Measurements from ENCODE around the gene SETD9. TPM values are rescaled to one million over a fixed set of nuclear protein-coding genes. Genes with fewer than 3 reads are reported as not detected.

SETD9 gene
- total and polyA plus RNA-seq, 2 of the 13 experiments (the other 11 are each of a cell fraction or from before 2014, with no cell fraction given), result 4.8 to 17.8 TPM

DNA sequence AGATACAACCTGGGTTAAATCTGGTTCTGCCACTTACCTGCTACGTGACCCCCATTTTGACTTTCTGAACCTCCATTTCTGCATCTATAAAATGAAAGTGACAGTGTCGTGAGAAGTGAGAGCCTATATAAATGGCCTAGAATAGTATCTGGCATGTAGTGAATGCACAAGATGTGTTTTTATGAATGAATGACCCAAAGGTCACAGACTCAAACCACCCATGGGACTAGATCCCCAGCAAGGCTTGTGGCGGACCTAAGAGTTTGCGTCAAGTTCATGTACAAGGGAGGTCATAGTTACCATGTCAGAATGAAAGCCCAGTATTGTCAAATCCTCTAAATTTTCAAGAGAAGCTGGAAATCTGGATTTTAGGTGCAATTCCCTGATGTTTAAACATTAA lies 11.2 kb upstream of the SETD9 start:
- POLR2A ChIA-PET, result no interaction called here
- DNase-seq (ENCODE audit: low spot score), result no peak
- Histone ChIP-seq H3K9me3 (ENCODE audit: low read length) (no peaks in the 10 kb centered on the region), H3K27ac (ENCODE audit: extremely low read length, insufficient read depth, low read length) (no peak overlapping the region), H3K79me2 (ENCODE audit: insufficient read depth, low read length) (no peaks in the 10 kb centered on the region), H3K9ac (ENCODE audit: insufficient read depth, low read depth, low read length) (no peak overlapping the region), H3K36me3 (replicated peaks in 1 of 2; ENCODE audit: control insufficient read depth in 1 of 2, insufficient read depth in 2 of 2, low read length in 2 of 2) (peaks cover 3 to 14% of the 10 kb centered on the region in 2 experiments), H3K27me3 (ENCODE audit: control insufficient read depth in 1 of 2, insufficient read depth in 2 of 2, low read length in 2 of 2) (no peaks in the 10 kb centered on the region), H2AFZ (ENCODE audit: low read length) (no peak overlapping the region), H3K4me2 (ENCODE audit: low read depth, low read length) (no peak overlapping the region), H3K4me1 (ENCODE audit: insufficient read depth, low read length) (no peaks in the 10 kb centered on the region; the same call in 1 of the 2 replicates), H4K20me1 (ENCODE audit: insufficient read depth, low read length) (no peaks in the 10 kb centered on the region), H3K4me3 (replicated peaks in 1 of 3; ENCODE audit: insufficient read depth in 1 of 3, low read depth in 2 of 3, low read length in 3 of 3) (no peak overlapping the region)
- in situ Hi-C loops (cut with HindIII; ENCODE audit: extremely low pct_ligation_motif_present, low pct_unique_long_range_greater_than_20kb), result no loop called here
- FAIRE-seq, result no peak
- no peak for ATAC-seq
- CTCF ChIA-PET (ENCODE audit: low intra/inter-chr PET ratio, low total read pairs), result no interaction called here
- intact Hi-C loops (cut with micrococcal nuclease; ENCODE audit: unreplicated experiment), result no loop called here
- WGBS (ENCODE audit: low lambda C conversion rate), result 93% methylated on average over 4 of the region's 4 CpGs
- no TSS peak for BruUV-seq (replicated peaks)
- TF ChIP-seq, protein P1, sequence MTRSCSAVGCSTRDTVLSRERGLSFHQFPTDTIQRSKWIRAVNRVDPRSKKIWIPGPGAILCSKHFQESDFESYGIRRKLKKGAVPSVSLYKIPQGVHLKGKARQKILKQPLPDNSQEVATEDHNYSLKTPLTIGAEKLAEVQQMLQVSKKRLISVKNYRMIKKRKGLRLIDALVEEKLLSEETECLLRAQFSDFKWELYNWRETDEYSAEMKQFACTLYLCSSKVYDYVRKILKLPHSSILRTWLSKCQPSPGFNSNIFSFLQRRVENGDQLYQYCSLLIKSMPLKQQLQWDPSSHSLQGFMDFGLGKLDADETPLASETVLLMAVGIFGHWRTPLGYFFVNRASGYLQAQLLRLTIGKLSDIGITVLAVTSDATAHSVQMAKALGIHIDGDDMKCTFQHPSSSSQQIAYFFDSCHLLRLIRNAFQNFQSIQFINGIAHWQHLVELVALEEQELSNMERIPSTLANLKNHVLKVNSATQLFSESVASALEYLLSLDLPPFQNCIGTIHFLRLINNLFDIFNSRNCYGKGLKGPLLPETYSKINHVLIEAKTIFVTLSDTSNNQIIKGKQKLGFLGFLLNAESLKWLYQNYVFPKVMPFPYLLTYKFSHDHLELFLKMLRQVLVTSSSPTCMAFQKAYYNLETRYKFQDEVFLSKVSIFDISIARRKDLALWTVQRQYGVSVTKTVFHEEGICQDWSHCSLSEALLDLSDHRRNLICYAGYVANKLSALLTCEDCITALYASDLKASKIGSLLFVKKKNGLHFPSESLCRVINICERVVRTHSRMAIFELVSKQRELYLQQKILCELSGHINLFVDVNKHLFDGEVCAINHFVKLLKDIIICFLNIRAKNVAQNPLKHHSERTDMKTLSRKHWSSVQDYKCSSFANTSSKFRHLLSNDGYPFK (CRISPR knock-in tag; IDR thresholded peaks at IDR 0.05; ENCODE audit: borderline replicate concordance), result no peak
- TF ChIP-seq ZNF501 (CRISPR knock-in tag; IDR thresholded peaks at IDR 0.05) (no peak), ZNF225 (CRISPR knock-in tag; IDR thresholded peaks at IDR 0.05) (no peak), MTF1 (CRISPR knock-in tag; IDR thresholded peaks at IDR 0.05) (no peak), MLLT10 (CRISPR knock-in tag; IDR thresholded peaks at IDR 0.05) (no peak), ZNF451 (CRISPR knock-in tag; IDR thresholded peaks at IDR 0.05) (no peak), ZNF17 (CRISPR knock-in tag; IDR thresholded peaks at IDR 0.05) (no peak), ZNF33B (CRISPR knock-in tag; IDR thresholded peaks at IDR 0.05) (no peak), AGO2 (optimal IDR thresholded peaks at IDR 0.05; ENCODE audit: low read depth, low read length) (no peak)
- TF ChIP-seq, protein P2, sequence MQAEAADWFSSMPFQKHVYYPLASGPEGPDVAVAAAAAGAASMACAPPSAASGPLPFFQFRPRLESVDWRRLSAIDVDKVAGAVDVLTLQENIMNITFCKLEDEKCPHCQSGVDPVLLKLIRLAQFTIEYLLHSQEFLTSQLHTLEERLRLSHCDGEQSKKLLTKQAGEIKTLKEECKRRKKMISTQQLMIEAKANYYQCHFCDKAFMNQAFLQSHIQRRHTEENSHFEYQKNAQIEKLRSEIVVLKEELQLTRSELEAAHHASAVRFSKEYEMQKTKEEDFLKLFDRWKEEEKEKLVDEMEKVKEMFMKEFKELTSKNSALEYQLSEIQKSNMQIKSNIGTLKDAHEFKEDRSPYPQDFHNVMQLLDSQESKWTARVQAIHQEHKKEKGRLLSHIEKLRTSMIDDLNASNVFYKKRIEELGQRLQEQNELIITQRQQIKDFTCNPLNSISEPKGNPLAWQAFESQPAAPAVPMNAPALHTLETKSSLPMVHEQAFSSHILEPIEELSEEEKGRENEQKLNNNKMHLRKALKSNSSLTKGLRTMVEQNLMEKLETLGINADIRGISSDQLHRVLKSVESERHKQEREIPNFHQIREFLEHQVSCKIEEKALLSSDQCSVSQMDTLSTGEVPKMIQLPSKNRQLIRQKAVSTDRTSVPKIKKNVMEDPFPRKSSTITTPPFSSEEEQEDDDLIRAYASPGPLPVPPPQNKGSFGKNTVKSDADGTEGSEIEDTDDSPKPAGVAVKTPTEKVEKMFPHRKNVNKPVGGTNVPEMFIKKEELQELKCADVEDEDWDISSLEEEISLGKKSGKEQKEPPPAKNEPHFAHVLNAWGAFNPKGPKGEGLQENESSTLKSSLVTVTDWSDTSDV (CRISPR knock-in tag; IDR thresholded peaks at IDR 0.05), result no peak
- TF ChIP-seq, protein P3, sequence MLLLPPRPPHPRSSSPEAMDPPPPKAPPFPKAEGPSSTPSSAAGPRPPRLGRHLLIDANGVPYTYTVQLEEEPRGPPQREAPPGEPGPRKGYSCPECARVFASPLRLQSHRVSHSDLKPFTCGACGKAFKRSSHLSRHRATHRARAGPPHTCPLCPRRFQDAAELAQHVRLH (CRISPR knock-in tag; IDR thresholded peaks at IDR 0.05; ENCODE audit: borderline replicate concordance, low read depth), result no peak
- TF ChIP-seq, protein P4, sequence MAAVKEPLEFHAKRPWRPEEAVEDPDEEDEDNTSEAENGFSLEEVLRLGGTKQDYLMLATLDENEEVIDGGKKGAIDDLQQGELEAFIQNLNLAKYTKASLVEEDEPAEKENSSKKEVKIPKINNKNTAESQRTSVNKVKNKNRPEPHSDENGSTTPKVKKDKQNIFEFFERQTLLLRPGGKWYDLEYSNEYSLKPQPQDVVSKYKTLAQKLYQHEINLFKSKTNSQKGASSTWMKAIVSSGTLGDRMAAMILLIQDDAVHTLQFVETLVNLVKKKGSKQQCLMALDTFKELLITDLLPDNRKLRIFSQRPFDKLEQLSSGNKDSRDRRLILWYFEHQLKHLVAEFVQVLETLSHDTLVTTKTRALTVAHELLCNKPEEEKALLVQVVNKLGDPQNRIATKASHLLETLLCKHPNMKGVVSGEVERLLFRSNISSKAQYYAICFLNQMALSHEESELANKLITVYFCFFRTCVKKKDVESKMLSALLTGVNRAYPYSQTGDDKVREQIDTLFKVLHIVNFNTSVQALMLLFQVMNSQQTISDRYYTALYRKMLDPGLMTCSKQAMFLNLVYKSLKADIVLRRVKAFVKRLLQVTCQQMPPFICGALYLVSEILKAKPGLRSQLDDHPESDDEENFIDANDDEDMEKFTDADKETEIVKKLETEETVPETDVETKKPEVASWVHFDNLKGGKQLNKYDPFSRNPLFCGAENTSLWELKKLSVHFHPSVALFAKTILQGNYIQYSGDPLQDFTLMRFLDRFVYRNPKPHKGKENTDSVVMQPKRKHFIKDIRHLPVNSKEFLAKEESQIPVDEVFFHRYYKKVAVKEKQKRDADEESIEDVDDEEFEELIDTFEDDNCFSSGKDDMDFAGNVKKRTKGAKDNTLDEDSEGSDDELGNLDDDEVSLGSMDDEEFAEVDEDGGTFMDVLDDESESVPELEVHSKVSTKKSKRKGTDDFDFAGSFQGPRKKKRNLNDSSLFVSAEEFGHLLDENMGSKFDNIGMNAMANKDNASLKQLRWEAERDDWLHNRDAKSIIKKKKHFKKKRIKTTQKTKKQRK (IDR thresholded peaks at IDR 0.05; ENCODE audit: low read length), result no peak
- TF ChIP-seq, protein P5, sequence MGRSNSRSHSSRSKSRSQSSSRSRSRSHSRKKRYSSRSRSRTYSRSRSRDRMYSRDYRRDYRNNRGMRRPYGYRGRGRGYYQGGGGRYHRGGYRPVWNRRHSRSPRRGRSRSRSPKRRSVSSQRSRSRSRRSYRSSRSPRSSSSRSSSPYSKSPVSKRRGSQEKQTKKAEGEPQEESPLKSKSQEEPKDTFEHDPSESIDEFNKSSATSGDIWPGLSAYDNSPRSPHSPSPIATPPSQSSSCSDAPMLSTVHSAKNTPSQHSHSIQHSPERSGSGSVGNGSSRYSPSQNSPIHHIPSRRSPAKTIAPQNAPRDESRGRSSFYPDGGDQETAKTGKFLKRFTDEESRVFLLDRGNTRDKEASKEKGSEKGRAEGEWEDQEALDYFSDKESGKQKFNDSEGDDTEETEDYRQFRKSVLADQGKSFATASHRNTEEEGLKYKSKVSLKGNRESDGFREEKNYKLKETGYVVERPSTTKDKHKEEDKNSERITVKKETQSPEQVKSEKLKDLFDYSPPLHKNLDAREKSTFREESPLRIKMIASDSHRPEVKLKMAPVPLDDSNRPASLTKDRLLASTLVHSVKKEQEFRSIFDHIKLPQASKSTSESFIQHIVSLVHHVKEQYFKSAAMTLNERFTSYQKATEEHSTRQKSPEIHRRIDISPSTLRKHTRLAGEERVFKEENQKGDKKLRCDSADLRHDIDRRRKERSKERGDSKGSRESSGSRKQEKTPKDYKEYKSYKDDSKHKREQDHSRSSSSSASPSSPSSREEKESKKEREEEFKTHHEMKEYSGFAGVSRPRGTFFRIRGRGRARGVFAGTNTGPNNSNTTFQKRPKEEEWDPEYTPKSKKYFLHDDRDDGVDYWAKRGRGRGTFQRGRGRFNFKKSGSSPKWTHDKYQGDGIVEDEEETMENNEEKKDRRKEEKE (IDR thresholded peaks at IDR 0.05), result no peak

Measured in HepG2 (cell line).